Measurements from ENCODE around the gene PIEZO2.

GRCh38 chr18:10718809-10719208, 430.6 kb downstream of the PIEZO2 start:
- TF ChIP-seq POLR2A (IDR thresholded peaks at IDR 0.05; ENCODE audit: low read depth, low read length) (no peak), POLR2AphosphoS5 (IDR thresholded peaks at IDR 0.05; ENCODE audit: low read depth, low read length) (no peak), TAF1 (IDR thresholded peaks at IDR 0.05; ENCODE audit: low read depth, low read length) (no peak), SPI1 (IDR thresholded peaks at IDR 0.05; ENCODE audit: low read depth, low read length) (no peak), POU2F2 (IDR thresholded peaks at IDR 0.05; ENCODE audit: low read depth, low read length) (no peak), PAX5 (IDR thresholded peaks at IDR 0.05; ENCODE audit: insufficient read depth, low read length, severe bottlenecking) (no peak)

All from GM12891 (cell line).